Natural killer cell (primary cell): ENCODE results near the gene CALD1. TPM values are rescaled to one million over a fixed set of nuclear protein-coding genes. Genes with fewer than 3 reads are reported as not detected.

ENCODE experiments used
- ATAC-seq, 3 donors: fragments of 150-1000 bp in 2 of 3; fragments of 200-7000 bp in 1 of 3; cut with Tn5 transposase; 1 replicate in 1 of 3; 2 replicates in 2 of 3; pipeline ENCODE4 v1.10.0; 2021; ENCODE audit warnings: mild to moderate bottlenecking in 2 of 3, moderate library complexity in 2 of 3
- DNase-seq, 2 donors: peaks; one replicate each; pipeline versions ENCODE4 v3.0.0 to v3.0.0-alpha.2; 2013 to 2021; ENCODE audit warnings: mixed read lengths in 1 of 2
- H3K27ac ChIP-seq: one replicate; pipeline ENCODE4 v1.5.1; 2013; ENCODE audit warnings: mild to moderate bottlenecking, low read length
- H3K27me3 ChIP-seq: one replicate; pipeline ENCODE4 v1.6.1; 2013; ENCODE audit warnings: low read length; ENCODE audit not compliant: control insufficient read depth, insufficient read depth
- H3K36me3 ChIP-seq: one replicate; pipeline ENCODE4 v1.6.1; 2013; ENCODE audit warnings: low read length; ENCODE audit not compliant: control insufficient read depth, insufficient read depth
- H3K4me1 ChIP-seq: one replicate; pipeline ENCODE4 v1.6.1; 2013; ENCODE audit warnings: low read length; ENCODE audit not compliant: control insufficient read depth, insufficient read depth
- H3K4me3 ChIP-seq: one replicate; pipeline ENCODE4 v1.5.1; 2013; ENCODE audit warnings: low read length
- H3K9me3 ChIP-seq: one replicate; pipeline ENCODE4 v1.6.1; 2013; ENCODE audit warnings: low read length; ENCODE audit not compliant: control insufficient read depth, insufficient read depth
- H3K27ac Mint-ChIP-seq, 2 donors: one replicate each; pipeline ENCODE4 v1.8.0; 2022; ENCODE audit warnings: mild to moderate bottlenecking in 2 of 2, mixed read lengths in 2 of 2, moderate library complexity in 1 of 2
- H3K27me3 Mint-ChIP-seq, 2 donors: one replicate each; pipeline ENCODE4 v1.8.0; 2022; ENCODE audit warnings: low read depth in 2 of 2, mixed read lengths in 2 of 2
- H3K36me3 Mint-ChIP-seq: one replicate; pipeline ENCODE4 v1.8.0; 2022; ENCODE audit warnings: mixed read lengths
- H3K4me1 Mint-ChIP-seq, 2 donors: one replicate each; pipeline ENCODE4 v1.8.0; 2022; ENCODE audit warnings: mixed read lengths in 2 of 2
- H3K4me3 Mint-ChIP-seq: one replicate; pipeline ENCODE4 v1.8.0; 2022; ENCODE audit warnings: mild to moderate bottlenecking, moderate library complexity, mixed read lengths
- H3K9me3 Mint-ChIP-seq, 2 donors: one replicate each; pipeline ENCODE4 v1.8.0; 2022; ENCODE audit warnings: mixed read lengths in 2 of 2
- WGBS: methylation state at CpG from one replicate; pipeline ENCODE4 v1.1.7; 2013; ENCODE audit warnings: missing lambda C conversion rate; ENCODE audit not compliant: insufficient coverage; 5-methylcytosine and 5-hydroxymethylcytosine counted together
- intact Hi-C: fragments of 100-400 bp; cut with micrococcal nuclease; formaldehyde crosslinking; loops from one replicate; pipeline ENCODE4 v1.14.2; 2022
- total RNA-seq, 4 donors: library from RNA; stranded (reverse); fragments of 120-200 nt in 1 of 4; gene quantifications; one replicate each; pipeline versions ENCODE4 v1.2.3 to v1.2.4, GENCODE V29; 2013 to 2022
- TF ChIP-seq, protein P1 (sequence below): fragments of 200-600 bp; IDR thresholded peaks from one replicate; pipeline ENCODE4 v1.8.0; 2022; ENCODE audit warnings: antibody characterized with exemption

The CALD1 gene
- total RNA-seq, 3 donors from 2014 or later (not counting 1 experiment from before 2014, with no cell fraction given): 0.14 to 2.5 (median 1.0) TPM

DNA sequence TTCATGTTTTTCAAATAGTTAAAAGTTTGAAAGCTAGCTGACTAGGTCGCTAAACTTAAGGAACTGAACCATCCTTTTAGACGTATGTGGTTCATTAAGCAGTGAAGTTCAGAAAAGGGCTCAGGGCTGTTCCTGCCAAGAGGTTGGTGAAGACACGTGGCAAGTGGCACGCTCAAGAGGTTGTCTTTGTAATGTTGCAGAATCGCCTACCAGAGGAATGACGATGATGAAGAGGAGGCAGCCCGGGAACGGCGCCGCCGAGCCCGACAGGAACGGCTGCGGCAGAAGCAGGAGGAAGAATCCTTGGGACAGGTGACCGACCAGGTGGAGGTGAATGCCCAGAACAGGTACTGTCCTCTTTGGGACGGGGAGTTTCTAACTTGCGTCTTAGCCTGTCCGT lies 149.1 kb downstream of the CALD1 start:
- intact Hi-C loops: no loop called here
- H3K36me3 Mint-ChIP-seq: no peaks in the 10 kb centered on the region
- Histone ChIP-seq H3K4me3 (no peak overlapping the region), H3K4me1 (no peaks in the 10 kb centered on the region), H3K9me3 (no peaks in the 10 kb centered on the region), H3K36me3 (no peaks in the 10 kb centered on the region), H3K27ac (no peak overlapping the region), H3K27me3 (no peaks in the 10 kb centered on the region)
- TF ChIP-seq, protein P1, sequence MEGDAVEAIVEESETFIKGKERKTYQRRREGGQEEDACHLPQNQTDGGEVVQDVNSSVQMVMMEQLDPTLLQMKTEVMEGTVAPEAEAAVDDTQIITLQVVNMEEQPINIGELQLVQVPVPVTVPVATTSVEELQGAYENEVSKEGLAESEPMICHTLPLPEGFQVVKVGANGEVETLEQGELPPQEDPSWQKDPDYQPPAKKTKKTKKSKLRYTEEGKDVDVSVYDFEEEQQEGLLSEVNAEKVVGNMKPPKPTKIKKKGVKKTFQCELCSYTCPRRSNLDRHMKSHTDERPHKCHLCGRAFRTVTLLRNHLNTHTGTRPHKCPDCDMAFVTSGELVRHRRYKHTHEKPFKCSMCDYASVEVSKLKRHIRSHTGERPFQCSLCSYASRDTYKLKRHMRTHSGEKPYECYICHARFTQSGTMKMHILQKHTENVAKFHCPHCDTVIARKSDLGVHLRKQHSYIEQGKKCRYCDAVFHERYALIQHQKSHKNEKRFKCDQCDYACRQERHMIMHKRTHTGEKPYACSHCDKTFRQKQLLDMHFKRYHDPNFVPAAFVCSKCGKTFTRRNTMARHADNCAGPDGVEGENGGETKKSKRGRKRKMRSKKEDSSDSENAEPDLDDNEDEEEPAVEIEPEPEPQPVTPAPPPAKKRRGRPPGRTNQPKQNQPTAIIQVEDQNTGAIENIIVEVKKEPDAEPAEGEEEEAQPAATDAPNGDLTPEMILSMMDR: no peak
- no peaks in the 10 kb centered on the region for H3K9me3 Mint-ChIP-seq
- 96% methylated on average over 18 of the region's 18 CpGs for WGBS
- no peak for ATAC-seq
- H3K27ac Mint-ChIP-seq: no peak overlapping the region
- DNase-seq: no peak
- no peak overlapping the region for H3K4me3 Mint-ChIP-seq
- H3K4me1 Mint-ChIP-seq: peaks cover 0 to 6% of the 10 kb centered on the region in 2 donors
- no peaks in the 10 kb centered on the region for H3K27me3 Mint-ChIP-seq

DNA sequence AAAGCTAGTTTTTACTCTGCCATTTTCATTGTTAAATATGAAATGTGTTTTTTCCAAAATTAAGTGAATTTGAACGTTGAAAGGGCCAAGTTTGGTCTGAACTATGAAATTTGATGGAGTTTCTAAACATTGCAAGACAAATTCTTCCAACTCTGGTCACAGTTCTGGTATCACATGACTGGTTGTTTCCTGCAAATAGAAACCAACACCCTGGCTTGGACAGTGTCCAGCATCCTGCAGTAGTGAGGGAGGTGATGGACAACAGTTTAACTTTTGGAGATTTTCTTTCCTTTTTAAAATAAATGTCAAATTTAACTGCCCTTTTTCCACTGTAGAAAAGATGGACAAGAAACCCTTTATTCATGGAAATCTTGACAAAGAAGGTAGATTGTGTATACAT lies 152.1 kb downstream of the CALD1 start:
- ATAC-seq (no peak), DNase-seq (no peak)
- no peaks in the 10 kb centered on the region for H3K27me3 Mint-ChIP-seq
- Histone ChIP-seq H3K4me1 (no peaks in the 10 kb centered on the region), H3K27ac (no peak overlapping the region), H3K9me3 (no peaks in the 10 kb centered on the region), H3K36me3 (no peaks in the 10 kb centered on the region), H3K27me3 (no peaks in the 10 kb centered on the region), H3K4me3 (no peak overlapping the region)
- H3K4me3 Mint-ChIP-seq: no peak overlapping the region
- intact Hi-C loops: no loop called here
- 62% methylated on average over 1 of the region's 1 CpG for WGBS
- no peaks in the 10 kb centered on the region for H3K36me3 Mint-ChIP-seq
- H3K9me3 Mint-ChIP-seq: no peaks in the 10 kb centered on the region
- H3K4me1 Mint-ChIP-seq: peaks cover 0 to 6% of the 10 kb centered on the region in 2 donors
- H3K27ac Mint-ChIP-seq: no peak overlapping the region
- TF ChIP-seq, protein P1: no peak

GRCh38 chr7:134932707-134933370 lies 153.4 kb downstream of the CALD1 start:
- Histone ChIP-seq H3K36me3 (no peaks in the 10 kb centered on the region), H3K27ac (no peak overlapping the region), H3K4me3 (no peak overlapping the region), H3K9me3 (no peaks in the 10 kb centered on the region), H3K27me3 (no peaks in the 10 kb centered on the region), H3K4me1 (no peaks in the 10 kb centered on the region)
- no peak for DNase-seq
- no peaks in the 10 kb centered on the region for H3K9me3 Mint-ChIP-seq
- no peaks in the 10 kb centered on the region for H3K36me3 Mint-ChIP-seq
- H3K4me3 Mint-ChIP-seq: no peak overlapping the region
- peaks cover 2 to 3% of the 10 kb centered on the region in 2 donors for H3K27me3 Mint-ChIP-seq
- intact Hi-C loops: no loop called here
- 69% methylated on average over 17 of the region's 17 CpGs for WGBS
- H3K27ac Mint-ChIP-seq: no peak overlapping the region
- H3K4me1 Mint-ChIP-seq: peaks cover 0 to 6% of the 10 kb centered on the region in 2 donors
- TF ChIP-seq, protein P1: no peak
- no peak for ATAC-seq
